Fibroblast of skin of abdomen (primary cell): ENCODE measurements around the gene PCCA.

Experiments
- DNase-seq: peaks from one replicate; pipeline ENCODE4 v3.0.0-alpha.2; 2013

Gene PCCA

DNA sequence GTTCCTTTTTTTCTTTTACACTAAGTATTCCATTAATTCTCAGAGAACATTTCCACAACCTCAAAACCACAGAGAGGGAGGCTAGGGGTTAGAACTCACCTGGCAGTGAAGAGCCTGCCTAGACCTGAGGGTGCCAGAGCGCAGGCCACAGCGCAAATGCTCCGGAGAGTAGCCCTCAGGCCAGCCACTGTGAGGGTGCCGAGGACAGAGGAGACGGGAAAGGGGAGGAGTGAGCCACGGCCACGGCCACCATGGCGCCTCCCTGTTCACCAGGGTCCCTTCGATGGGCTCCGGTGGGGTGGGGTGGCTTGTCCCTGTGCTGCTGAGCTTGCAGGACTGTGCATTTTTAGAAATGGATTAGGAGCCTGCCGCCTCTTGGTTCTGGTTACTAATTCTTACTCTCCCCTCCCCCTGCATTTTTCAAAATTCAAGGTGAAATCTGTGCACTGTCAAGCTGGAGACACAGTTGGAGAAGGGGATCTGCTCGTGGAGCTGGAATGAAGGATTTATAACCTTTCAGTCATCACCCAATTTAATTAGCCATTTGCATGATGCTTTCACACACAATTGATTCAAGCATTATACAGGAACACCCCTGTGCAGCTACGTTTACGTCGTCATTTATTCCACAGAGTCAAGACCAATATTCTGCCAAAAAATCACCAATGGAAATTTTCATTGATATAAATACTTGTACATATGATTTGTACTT is 440.9 kb downstream of the PCCA start:
- no peak for DNase-seq

DNA sequence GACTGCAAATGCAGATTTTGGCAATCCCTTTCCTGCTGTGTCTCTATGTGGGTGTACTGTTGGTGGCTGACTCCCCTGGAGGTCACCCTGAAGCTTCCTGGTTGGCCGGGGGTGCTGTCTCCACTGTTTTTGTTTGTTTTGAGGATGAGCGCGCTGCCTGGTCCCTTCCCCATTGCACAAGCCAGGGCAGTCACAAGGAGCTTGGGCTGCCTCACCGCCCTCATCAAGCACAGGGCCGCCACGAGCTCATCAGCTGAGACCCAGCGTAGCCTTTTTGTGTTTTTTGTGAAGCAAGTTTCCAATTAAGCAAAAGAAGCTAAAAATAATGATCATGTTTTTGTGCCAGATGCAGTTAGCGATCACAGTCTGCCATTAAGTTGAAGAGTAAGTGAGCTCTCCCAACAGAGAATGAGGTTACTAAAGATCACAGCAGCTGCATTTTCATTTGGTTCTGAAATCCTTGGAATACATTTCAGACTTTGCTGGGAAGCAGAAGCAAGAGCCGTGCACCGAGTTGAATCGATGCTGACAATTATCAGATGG is 441.8 kb downstream of the PCCA start:
- DNase-seq = no peak

DNA sequence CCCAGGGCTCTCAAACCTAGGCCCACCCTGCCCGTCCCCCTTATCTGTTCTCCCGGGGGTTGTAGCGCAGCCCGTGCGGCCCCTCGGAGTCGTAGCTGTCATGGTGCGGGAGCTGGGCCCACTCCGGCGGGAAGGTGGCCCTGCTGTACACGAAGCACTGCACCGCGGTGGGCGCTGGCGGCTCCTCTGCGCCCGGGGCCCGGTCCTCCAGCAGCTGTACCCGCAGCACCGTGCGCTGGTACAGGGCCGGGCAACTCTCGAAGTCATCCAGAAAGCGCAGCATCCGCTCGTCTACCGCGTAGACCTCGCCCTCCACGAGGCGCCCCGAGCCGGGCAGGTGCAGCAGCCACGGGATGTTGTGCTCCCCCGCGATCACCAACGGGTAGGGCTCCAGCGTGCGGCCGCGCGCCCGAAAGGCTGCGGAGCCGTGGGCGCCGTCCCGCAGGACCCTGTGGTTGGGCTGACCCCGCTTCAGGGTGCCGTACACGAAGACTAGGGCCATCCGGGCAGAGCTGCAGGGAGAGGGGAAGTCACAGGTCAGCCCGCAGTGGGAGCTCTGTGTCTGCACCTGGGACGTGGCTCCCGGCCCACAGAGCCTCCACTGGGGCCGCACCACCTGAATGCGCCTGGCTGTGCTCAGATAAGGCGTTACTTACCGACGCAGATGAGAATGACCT is 443.3 kb downstream of the PCCA start:
- no peak for DNase-seq

DNA sequence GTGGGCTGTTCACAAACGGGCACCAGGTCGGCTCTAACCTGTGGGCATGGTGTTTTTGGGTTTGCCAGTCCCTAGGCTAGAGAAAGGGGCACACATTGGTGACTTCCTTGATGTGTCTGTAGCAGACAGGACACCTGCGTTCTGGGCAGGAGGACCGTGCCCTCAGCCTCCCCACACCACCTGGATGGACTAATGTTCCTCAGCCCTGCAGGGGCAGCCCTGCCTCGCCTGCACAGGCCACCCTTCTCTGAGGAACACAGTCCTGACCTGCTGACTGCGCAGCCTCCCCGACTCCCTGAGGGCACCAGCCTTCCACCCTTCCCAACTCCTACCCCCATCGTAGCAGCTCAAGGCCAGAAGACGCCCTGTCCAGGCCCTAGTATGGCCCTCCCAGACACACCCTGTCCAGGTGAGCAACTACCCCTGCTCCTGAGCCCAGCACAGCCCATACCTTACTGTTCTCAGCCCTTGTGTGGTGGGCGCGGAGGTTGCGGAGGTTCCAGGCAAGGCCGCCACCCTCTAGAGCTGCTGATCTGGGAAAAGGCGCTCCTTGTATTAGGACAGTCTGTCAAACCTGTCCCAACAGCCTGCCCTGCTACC is 444.0 kb downstream of the PCCA start:
- DNase-seq = no peak

DNA sequence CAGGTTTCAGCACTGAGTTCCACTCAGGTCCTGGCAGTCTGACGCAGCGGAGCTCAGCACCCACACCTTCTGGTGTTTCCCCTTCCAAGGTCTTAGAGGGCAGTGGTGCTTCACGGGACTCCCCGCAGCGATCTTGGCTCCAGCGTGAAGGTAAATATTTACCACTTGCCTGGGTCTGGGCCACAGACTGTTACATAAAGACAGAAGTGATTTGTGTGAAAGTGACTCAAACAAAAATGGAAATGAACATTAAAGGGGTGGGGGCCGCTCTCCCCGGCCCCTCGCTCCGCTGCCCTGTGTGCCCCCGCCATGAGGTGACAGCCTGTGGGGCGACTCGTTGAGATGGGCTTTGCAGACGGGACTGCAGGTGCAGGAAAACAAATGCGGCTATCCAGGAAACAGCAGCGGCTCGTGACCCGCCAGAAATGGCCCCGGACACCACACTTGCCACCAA is 444.7 kb downstream of the PCCA start:
- no peak for DNase-seq

DNA sequence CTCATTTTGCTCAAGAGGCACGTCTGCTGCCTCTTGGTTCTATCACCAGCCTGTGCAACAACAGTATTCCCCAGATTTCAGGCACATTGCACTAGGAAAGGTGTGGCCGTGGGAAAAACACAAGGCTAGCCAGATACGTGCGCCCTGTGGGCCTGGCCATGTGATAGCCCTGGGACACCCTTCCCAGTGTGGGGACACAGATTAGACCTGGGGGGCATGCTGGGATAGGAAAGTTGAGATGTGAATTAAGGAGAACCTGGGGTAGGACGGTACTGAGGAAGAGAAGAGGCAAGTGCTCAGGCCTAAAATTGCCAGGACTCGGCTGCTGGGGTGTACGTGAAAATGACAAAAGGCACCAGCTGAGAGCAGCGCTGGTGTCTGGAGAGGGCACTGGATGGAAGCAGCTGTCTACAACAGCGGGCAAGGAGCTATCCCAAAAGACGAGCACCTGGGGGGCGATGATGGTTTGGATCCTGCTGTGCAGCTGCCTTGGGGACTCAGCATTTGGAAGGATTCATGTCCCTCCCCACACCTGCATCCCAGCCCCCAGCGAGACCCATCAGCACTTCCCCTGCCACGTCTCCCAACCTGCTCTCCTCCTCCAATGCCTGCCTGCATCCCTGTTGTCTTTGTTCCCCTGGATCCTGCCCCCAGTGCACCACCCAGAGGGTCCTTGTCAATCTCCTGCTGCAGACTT is 445.4 kb downstream of the PCCA start:
- no peak for DNase-seq

DNA sequence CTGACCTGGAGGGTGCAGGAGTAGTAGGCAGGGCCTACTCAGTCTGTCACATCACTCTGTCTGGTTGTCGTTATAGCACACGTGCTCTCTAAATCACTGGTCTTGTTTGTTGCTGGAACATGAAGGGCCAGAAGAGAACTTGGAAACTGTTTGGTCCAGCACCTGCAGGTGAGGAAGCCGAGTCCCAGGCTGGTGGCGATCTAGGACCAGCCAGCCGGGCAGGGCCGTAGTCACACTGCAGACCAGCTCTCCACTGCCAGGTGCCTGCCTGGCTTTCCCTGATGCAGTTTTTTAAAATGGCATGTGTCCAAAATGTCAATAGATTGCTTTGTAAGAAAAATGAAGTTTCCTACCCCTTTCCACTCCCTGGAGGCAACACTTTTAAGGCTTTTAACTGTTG is 446.0 kb downstream of the PCCA start:
- no peak for DNase-seq

DNA sequence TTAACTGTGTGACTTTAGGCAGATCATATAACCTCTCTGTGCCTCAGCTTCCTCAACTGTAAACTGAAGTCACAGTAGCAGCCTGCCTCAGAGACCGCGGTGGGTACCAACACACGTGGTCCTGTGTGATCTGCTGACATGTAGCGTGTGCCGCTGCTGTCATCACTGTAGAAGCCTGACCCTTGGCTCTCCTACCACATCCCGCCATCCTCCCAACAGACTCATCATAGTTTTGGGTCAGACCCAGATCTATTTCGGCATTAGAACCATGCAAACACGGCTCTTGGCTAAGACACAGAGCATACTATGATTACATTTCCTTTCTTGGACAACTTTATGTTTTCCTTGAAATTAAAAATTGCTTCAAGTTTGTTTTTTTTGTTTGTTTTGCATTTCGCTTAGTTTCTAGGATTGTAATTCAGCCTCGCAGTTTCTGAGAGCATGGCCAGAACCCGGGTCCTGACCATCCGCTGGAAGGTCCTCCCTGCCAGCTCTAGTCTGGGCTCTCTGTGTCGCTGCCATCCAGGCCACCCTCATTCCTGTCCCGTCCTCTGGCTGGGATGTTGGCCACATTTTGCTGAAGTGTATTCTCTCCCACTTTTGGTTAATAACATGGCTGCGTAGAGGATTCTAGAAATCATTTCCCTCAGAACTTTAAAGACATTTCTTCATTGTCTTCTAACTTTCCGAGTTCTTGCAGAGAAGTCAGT is 446.7 kb downstream of the PCCA start:
- no peak for DNase-seq

DNA sequence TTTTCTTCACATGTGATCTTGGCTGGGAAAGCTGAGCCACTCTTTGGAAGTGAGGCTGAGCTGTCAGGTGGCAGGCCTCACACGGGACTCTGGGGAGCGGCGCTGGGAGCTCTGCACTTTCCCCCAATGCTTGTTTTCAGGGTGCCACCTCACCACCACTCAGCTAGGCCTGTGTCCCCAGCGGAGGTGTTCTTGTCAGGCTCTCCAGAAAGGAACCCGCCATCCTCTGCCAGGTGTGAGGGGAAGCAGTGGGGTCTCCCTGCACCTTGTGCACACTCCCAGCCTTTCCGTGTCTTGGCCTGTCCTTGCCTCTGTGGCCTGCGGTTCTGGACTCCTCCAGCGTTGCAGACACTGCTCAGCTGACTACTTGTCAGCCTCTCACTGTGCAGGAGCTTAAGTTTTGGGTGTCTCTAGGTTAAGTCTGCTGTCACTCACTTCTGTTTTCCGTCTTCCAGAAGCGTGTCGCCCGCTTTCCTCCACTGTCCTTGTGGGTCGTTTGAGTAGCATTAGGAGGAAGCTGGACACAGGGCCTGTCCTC is 447.8 kb downstream of the PCCA start:
- DNase-seq = no peak

DNA sequence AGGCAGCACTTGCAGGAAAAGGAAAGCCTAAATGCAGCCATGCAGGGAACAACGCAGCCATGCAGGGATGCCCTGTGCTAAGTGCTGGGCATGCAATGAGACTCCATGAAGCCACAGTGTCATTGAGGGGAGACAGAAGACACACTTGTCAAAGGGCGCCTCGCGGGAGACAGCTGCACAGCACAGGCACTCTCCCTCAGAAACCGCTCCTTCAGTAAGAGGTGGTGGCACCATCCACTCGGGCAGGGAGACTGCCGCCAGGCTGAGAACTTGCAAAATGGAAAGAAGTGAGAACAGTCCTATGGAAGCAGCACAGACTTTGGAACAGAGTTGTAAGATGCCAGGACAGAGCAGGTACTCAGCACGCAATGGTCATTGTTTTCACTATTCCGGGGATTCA is 448.6 kb downstream of the PCCA start:
- DNase-seq = no peak

DNA sequence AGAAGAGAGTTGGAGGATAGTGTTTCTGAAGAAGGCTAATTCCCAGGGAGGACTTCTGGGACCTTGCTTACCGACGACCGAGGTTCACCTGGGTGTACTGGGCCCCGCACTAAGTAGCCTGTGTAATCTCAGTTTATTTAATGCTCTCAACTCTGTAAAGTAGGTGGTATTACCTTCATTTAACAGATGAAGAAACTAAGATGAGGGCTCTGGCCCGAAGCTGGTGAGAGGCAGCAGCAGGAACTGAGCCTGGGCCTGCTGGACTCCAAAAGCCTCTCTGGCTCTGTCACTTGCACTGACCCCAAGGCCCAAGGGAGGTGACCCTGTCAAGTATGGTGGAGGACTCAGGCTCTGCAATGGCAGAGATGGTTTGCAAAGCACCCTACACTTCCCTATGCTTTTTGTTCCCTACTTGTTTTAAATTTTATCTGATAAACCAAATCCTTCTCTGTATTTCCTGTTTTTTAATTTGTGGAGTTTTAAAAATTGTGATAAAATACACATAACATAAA is 449.1 kb downstream of the PCCA start:
- no peak for DNase-seq

DNA sequence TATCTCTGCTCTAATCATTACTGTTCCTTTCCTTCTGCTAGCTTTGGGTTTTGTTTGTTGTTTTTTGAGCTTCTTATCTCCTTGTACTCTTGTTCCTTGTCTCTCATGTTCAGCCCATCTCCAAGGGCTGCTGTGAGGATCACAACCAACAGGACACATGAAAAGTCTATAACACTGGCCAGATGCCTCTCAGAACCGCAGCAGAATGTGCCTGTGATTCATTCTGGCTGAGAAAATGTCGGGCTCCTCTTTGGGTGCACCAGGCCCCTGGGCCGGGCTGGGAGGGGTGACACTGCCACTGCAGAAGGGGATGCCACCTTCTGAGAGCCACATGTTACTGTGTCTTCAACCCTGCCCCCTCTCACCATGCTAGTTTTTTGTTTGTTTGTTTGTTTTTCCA is 451.7 kb downstream of the PCCA start:
- peak; percentile 13 for DNase-seq

DNA sequence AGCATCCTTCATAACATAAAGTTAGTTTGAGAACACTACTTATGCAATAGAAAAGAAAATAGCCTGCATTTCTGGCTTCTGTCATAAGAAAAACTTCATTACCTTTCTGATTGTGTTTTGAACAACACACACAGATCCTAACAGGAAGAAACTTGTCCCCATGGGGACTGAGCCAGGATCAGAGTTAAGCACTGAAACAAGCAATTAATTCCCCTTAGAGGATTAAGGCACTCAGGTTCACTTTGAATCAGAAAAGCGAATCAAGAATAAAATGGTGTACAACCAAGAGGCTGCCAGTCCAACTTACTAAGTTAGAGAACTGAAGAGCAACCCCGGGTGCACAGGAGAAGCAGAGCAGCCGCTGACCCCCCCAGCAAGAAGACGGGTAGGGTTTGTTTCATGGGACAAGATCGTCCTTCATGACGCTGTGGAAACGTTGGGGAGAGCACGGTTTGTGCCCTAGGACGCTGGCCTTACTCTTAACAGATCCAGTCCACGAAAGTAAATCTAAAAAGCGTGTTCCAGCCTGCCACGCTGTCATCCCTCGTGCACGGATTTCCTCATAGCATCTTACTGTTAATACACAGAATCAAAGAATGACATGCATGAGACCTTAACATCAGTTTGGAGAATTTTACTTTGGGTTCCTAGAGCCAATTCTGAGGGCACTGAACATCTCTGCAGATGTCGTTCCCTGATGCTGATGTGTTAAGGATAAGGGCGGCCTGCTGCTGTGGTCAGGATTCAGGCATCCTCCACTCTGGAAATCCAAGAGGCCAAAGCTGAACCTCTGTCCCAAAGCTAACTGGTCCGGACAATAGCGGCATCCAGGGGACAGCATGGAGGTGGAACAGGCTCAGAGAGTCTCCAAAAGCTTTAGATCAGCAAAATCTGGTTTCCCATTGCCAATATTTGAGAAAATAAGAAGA is 453.3 kb downstream of the PCCA start:
- DNase-seq = no peak

DNA sequence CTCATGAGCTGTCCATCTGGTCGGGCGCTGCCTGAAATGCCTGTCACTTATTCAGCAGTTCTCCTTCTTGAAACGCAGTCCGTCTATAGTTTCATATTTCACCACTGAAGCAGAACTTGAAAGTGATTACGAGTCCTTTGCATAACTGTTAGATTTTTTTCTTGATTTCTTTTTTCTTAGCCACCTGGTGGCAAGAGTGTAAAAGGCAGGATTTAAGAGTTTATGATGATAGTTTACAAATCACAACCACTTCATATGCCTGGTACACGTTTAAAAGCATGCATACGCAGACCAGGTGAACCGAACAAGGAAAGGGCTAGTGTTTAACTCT is 453.9 kb downstream of the PCCA start:
- peak; percentile 56 for DNase-seq

DNA sequence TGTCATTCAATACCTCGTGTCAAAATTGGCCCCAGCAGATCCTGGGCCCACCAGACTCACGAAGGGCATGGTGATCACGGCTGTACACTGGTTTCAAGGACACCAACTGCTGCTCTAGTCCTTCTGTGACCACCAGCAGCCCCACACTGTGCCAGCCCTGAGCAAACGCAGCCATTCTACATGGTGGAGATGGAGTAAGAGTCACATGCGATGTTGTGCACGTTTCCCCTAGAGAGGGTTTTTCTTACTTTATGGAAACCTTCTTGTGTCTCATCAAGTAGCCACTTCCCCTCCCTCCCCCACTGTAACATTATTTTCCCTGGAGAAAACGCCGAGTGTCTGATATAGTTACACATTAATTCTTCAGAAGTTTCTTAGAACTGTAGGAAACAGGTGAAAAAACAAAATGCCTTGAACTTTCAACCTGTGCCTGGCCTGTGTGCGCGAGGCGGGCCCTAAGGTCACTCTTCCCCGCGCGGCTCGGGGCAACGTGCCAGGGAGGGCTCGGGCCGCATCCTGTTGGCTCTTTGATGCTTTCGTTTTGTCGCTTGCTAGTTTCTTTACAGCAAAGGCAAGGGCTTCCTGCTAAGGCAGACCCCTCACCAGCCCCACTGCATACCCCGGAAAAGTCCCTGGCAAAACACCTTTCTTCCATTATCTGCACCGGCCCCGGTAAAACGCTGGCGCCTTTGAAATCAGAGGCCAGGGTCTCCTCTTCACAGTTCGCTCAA is 455.1 kb downstream of the PCCA start:
- no peak for DNase-seq

DNA sequence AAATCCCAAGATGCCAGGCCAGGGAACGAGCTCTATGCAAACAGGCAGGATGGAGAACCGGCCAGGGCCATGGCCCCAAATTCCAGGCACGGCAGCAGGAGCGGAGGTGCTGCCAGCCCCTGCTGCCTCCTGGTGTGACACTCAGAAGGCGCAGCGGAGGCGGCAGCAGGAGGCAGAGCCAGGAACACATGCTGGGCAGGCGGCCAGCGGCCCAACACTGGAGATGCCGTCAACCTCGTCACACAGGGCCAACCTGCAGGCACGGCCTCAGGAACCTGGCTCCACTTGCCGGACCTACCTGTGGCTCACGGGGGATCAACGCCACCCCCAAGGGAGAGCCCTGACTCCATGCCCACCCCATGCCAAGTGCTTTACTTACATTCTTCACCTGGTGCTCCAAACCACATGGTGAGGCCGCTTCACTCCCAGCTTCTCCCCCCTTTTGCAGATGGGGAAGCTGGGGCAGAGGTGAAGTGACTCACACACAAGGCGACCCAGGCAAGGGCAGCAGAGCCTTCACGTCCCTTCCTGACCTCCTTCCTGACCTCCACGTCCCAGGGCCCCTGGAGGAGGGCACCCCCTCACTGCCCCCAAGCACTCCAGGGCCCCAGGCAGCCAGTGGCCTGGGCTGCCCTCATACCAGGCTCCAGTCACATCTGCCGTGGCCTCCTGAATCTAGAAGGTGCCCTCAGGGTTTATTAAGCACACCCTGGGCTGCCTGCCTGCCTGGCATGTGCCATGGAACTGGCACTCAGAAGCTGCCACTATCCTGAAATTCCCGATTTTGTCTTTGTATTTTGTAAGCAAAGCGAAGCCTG is 456.2 kb downstream of the PCCA start:
- DNase-seq = no peak

DNA sequence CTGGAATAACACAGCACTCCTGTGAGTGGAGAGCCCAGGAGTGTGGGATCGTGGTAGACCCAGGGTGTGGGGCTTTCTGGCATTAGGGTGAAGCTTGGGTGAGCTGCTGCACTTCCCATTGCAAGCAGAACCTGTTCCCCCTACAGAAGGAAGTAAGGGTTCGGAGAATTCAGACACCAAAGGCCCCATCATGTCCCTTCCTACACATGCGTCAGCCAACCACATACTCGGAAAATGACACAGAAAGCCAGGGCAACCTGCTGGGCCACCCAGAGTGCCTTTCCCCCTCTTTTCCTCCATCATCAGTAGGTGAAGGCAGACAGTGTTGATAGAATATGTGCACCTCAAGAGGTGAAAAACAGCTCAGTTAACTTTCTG is 456.8 kb downstream of the PCCA start:
- no peak for DNase-seq

DNA sequence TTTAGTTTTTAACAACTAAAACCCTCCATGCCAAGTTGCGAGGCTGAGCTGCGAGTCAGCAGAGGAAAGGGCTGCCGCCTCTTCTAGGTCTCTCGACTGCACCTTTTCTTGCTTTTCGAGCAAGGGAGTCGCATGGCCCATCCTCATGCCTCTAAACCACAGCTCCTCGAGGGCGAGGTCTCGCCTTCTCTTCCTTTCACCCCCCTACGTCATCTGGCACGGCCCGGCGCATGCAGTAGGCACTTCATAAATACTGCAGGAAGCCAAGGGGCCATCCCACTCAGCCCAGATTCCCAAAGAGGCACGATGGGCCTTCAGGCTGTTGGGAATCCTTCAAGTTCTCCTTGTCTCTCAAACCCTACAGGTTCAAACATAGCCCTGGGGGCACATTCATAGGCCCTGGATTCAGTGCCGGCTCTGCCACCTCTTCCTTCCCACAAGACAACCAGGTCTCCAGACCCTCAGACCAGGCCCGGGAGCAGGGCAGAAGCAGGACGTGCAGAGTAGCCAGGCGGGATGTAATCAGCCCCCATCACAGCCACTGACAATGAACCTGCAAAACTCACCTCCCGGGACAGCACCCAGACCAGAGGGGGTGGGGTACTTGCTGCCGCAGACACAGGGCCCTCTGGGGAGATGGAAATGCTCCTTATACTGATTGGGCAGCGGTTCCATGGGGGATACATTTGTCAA is 458.0 kb downstream of the PCCA start:
- no peak for DNase-seq

DNA sequence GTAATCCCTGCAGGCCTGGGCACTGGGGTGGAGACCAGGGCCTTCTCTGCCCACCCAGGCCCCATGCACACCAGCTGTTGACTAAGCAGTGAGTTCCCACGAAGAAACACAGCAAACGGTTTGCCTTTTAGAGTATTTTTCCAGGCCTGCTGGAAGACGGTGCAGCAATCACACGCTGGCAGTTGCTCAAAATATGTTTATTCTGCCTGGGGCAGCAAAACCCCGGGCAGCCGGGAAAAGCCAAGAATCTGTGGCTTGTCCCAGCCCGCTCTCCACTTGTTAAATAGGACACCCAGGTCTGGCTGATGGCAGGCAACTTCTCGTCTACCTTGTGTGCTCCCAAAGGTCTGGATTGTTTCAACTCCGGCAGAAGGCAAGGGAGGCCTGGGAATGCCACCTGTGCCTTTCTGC is 458.9 kb downstream of the PCCA start:
- DNase-seq = no peak
